ENCODE results near the gene NEK3.
"Not testable (repeated sequence)": the region's sequence is repeated elsewhere in the genome, so short reads cannot be mapped to it uniquely, and the experiment has no call there.

GRCh38 chr13:52208384-52208783 lies 49.0 kb upstream of the NEK3 start:
- TF ChIP-seq, protein P1, sequence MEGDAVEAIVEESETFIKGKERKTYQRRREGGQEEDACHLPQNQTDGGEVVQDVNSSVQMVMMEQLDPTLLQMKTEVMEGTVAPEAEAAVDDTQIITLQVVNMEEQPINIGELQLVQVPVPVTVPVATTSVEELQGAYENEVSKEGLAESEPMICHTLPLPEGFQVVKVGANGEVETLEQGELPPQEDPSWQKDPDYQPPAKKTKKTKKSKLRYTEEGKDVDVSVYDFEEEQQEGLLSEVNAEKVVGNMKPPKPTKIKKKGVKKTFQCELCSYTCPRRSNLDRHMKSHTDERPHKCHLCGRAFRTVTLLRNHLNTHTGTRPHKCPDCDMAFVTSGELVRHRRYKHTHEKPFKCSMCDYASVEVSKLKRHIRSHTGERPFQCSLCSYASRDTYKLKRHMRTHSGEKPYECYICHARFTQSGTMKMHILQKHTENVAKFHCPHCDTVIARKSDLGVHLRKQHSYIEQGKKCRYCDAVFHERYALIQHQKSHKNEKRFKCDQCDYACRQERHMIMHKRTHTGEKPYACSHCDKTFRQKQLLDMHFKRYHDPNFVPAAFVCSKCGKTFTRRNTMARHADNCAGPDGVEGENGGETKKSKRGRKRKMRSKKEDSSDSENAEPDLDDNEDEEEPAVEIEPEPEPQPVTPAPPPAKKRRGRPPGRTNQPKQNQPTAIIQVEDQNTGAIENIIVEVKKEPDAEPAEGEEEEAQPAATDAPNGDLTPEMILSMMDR (IDR thresholded peaks at IDR 0.05; ENCODE audit: low read length) = not testable (repeated sequence)
- TF ChIP-seq EZH2 (IDR thresholded peaks at IDR 0.05; ENCODE audit: borderline replicate concordance, low read length) = not testable (repeated sequence)
